GM12878 (cell line): ENCODE measurements around the gene PPIA. TPM values are rescaled to one million over a fixed set of nuclear protein-coding genes. Genes with fewer than 3 reads are reported as not detected.

ENCODE experiments used
- CEBPZ ChIP-seq: fragments of 150-350 bp; IDR thresholded peaks from 2 replicates; pipeline ENCODE4 v1.6.1; 2016; ENCODE audit warnings: low read depth, low read length
- CREM ChIP-seq: IDR thresholded peaks from 2 replicates; pipeline ENCODE4 v1.6.1; 2014; ENCODE audit warnings: antibody characterized with exemption, low read depth
- DPF2 ChIP-seq: fragments of 450-650 bp; IDR thresholded peaks from 2 replicates; pipeline ENCODE4 v1.6.1; 2017; ENCODE audit warnings: mild to moderate bottlenecking
- EED ChIP-seq: sonication (generic); IDR thresholded peaks from 2 replicates; pipeline ENCODE4 v1.6.1; 2016; ENCODE audit warnings: antibody characterized with exemption, low read depth
- ETV6 ChIP-seq, 2 experiments: fragments of 450-650 bp in 1 of 2; IDR thresholded peaks in 1 of 2; conservative IDR thresholded peaks in 1 of 2; 2 replicates each; pipeline ENCODE4 v1.6.1; 2014; ENCODE audit warnings: antibody characterized with exemption in 1 of 2, borderline replicate concordance in 1 of 2, low read depth in 1 of 2, mild to moderate bottlenecking in 1 of 2, moderate library complexity in 1 of 2
- EZH2 ChIP-seq: IDR thresholded peaks from 2 replicates; pipeline ENCODE4 v1.6.1; 2012; ENCODE audit warnings: low read depth, mild to moderate bottlenecking, control low read depth, inconsistent platforms, low read length, borderline replicate concordance; ENCODE audit not compliant: control insufficient read depth
- IKZF2 ChIP-seq, 2 experiments: fragments of 450-650 bp; IDR thresholded peaks; 2 replicates each; pipeline ENCODE4 v1.6.1; 2017; ENCODE audit warnings: mild to moderate bottlenecking in 2 of 2, moderate library complexity in 2 of 2
- IRF3 ChIP-seq: fragments of 450-650 bp; IDR thresholded peaks from 2 replicates; pipeline ENCODE4 v1.6.1; 2014; ENCODE audit warnings: mild to moderate bottlenecking
- IRF4 ChIP-seq: IDR thresholded peaks from 2 replicates; pipeline ENCODE4 v1.6.1; 2011; ENCODE audit warnings: low read depth, low read length
- MXI1 ChIP-seq: fragments of 150-350 bp; IDR thresholded peaks from 2 replicates; pipeline ENCODE4 v1.6.1; 2011; ENCODE audit warnings: low read depth, mild to moderate bottlenecking, inconsistent platforms, low read length, improper control_type of control experiment
- NFXL1 ChIP-seq: fragments of 450-650 bp; IDR thresholded peaks from 2 replicates; pipeline ENCODE4 v1.6.1; 2017; ENCODE audit warnings: antibody characterized with exemption, mild to moderate bottlenecking, borderline replicate concordance
- NR2C1 ChIP-seq: fragments of 450-650 bp; IDR thresholded peaks from 2 replicates; pipeline ENCODE4 v1.6.1; 2017; ENCODE audit warnings: antibody characterized with exemption, mild to moderate bottlenecking, moderate library complexity
- NR2C2 ChIP-seq: IDR thresholded peaks from 2 replicates; pipeline ENCODE4 v1.6.1; 2011; ENCODE audit warnings: borderline replicate concordance, low read depth; ENCODE audit not compliant: control insufficient read depth, insufficient read length
- NR2F1 ChIP-seq: fragments of 450-650 bp; conservative IDR thresholded peaks from 2 replicates; pipeline ENCODE4 v1.6.1; 2017; ENCODE audit warnings: mild to moderate bottlenecking
- POLR2AphosphoS2 ChIP-seq: IDR thresholded peaks from 2 replicates; pipeline ENCODE4 v1.6.1; 2011; ENCODE audit warnings: low read depth, mild to moderate bottlenecking, low read length, improper control_type of control experiment, moderate library complexity
- POLR2AphosphoS5 ChIP-seq: IDR thresholded peaks from 2 replicates; pipeline ENCODE4 v1.6.1; 2011; ENCODE audit warnings: mild to moderate bottlenecking, low read length, inconsistent platforms
- USF2 ChIP-seq: IDR thresholded peaks from 2 replicates; pipeline ENCODE4 v1.6.1; 2011; ENCODE audit warnings: low read depth, low read length, improper control_type of control experiment, borderline replicate concordance
- ZBED1 ChIP-seq: IDR thresholded peaks from 2 replicates; pipeline ENCODE4 v1.6.1; 2016; ENCODE audit warnings: borderline replicate concordance
- ZBTB33 ChIP-seq: fragments of 450-650 bp; IDR thresholded peaks from 2 replicates; pipeline ENCODE4 v1.6.1; 2017; ENCODE audit warnings: mild to moderate bottlenecking
- ZNF622 ChIP-seq: fragments of 450-650 bp; IDR thresholded peaks from 2 replicates; pipeline ENCODE4 v1.6.1; 2017; ENCODE audit warnings: mild to moderate bottlenecking, inconsistent platforms
- polyA plus RNA-seq, 11 experiments: library from polyadenylated mRNA; depleted of rRNA in 4 of 11; unstranded in 6 of 11; stranded (reverse) in 5 of 11; fragments of >200 nt; fragmentation: Nextera tagmentation in 4 of 11; fragmentation: Illumina TruSeq in 1 of 11; extraction: Ambion mirVana in 4 of 11; extraction: Trizol in 1 of 11; gene quantifications; 1 replicate in 1 of 11; 2 replicates in 10 of 11; pipeline versions ENCODE4 v1.2.1 to v1.2.3, GENCODE V29; 2011 to 2016; ENCODE audit warnings: inconsistent platforms in 2 of 11, missing spikeins in 2 of 11, low read depth in 1 of 11
- total RNA-seq, 4 experiments: library from RNA; depleted of rRNA in 3 of 4; stranded (reverse); fragments of >200 nt in 3 of 4; fragmentation: Illumina TruSeq in 1 of 4; extraction: Trizol in 1 of 4; gene quantifications; 2 replicates each; pipeline versions ENCODE4 v1.2.1 to v1.2.3, GENCODE V29; 2013 to 2021
- TF ChIP-seq, protein P1 (sequence below): fragments of 450-650 bp; IDR thresholded peaks from 2 replicates; pipeline ENCODE4 v1.6.1; 2017; ENCODE audit warnings: low read depth, mild to moderate bottlenecking, moderate library complexity

Gene PPIA
- total and polyA plus RNA-seq, 10 of the 15 experiments (the other 5 are each of a cell fraction or from before 2014, with no cell fraction given) = 2,712 to 7,982 (median 5,027) TPM

- TF ChIP-seq MXI1 = no peak
- TF ChIP-seq POLR2AphosphoS2 = no peak; the same call in 1 of the 2 replicates
- peak; percentile 64 for TF ChIP-seq NR2C2
- TF ChIP-seq NFXL1 = no peak
- no peak for TF ChIP-seq NR2F1
- TF ChIP-seq EED = no peak
- TF ChIP-seq ETV6 (conservative IDR thresholded peaks at IDR 0.05 in 1 of 2, IDR thresholded peaks at IDR 0.05 in 1 of 2; ENCODE audit: borderline replicate concordance in 1 of 2, low read depth in 1 of 2) = no peak
- TF ChIP-seq, protein P1, sequence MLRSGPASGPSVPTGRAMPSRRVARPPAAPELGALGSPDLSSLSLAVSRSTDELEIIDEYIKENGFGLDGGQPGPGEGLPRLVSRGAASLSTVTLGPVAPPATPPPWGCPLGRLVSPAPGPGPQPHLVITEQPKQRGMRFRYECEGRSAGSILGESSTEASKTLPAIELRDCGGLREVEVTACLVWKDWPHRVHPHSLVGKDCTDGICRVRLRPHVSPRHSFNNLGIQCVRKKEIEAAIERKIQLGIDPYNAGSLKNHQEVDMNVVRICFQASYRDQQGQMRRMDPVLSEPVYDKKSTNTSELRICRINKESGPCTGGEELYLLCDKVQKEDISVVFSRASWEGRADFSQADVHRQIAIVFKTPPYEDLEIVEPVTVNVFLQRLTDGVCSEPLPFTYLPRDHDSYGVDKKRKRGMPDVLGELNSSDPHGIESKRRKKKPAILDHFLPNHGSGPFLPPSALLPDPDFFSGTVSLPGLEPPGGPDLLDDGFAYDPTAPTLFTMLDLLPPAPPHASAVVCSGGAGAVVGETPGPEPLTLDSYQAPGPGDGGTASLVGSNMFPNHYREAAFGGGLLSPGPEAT = no peak
- TF ChIP-seq IRF3 = no peak
- TF ChIP-seq ZBED1 = no peak
- no peak for TF ChIP-seq ZNF622
- TF ChIP-seq USF2 = no peak
- TF ChIP-seq NR2C1 = peak; percentile 56
- TF ChIP-seq IKZF2 (IDR thresholded peaks at IDR 0.05) = peak in 1 of 2 experiments; percentile 42; a peak in 1 of 4 replicates
- TF ChIP-seq CREM = no peak
- no peak for TF ChIP-seq EZH2
- TF ChIP-seq CEBPZ = no peak
- no peak for TF ChIP-seq IRF4
- no peak; the same call in 1 of the 2 replicates for TF ChIP-seq POLR2AphosphoS5
- TF ChIP-seq DPF2 = peak; percentile 54; the same call in 1 of the 2 replicates
- no peak for TF ChIP-seq ZBTB33
These were observed 48.2 kb upstream of the PPIA start, which contains the start of gene ZMIZ2 (continued) for GRCh38 chr7:44748045-44748947.
